Transverse colon (tissue), 4 donors: ENCODE data around the gene CCDC81.

Experiments
- CTCF ChIP-seq, 5 experiments: fragments of 200-600 bp in 3 of 5; fragments of 450-650 bp in 2 of 5; sonication (generic) in 3 of 5; IDR thresholded peaks; 1 replicate in 2 of 5; 2 replicates in 3 of 5; pipeline ENCODE4 v1.5.1; 2016 to 2017; ENCODE audit warnings: antibody characterized with exemption in 5 of 5, inconsistent platforms in 3 of 5, mild to moderate bottlenecking in 2 of 5, moderate library complexity in 1 of 5
- POLR2A ChIP-seq: fragments of 450-650 bp; IDR thresholded peaks from one replicate; pipeline ENCODE4 v1.6.1; 2016; ENCODE audit warnings: antibody characterized with exemption, mild to moderate bottlenecking, moderate library complexity
- POLR2AphosphoS5 ChIP-seq, 3 donors: sonication (generic); formaldehyde crosslinking; IDR thresholded peaks; one replicate each; pipeline ENCODE4 v1.6.1; 2016; ENCODE audit warnings: antibody characterized with exemption in 3 of 3

DNA sequence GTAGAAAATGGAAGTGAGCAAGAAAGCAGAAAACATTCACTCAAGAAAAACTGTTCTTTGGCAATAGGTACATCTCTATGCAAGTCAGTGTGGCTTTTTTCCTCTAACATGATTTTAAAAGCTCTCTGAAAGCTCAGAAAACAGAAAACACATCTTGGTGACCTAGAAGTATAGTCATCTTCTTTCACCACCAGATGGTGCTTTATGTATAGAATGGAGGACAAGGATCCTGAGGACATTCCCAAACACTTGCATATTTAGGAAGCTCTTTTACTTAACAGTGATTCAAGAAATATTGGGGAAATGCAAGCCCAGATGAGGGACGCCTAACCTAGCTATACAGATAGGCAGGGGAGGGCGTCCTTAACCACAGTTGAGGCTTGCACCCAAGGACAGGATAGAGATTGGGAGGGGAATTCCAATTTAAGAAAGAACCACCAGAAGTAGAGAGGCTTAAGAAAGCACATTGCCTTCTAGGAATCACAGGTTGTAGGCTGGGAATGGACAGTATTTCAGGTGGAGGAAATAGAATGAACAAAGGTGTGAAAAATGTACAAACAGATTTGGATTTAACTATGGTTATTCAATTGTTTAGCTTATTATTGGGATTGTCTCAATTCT is 13.8 kb upstream of the CCDC81 start:
- peak in 1 of 5 experiments; percentile 14 for TF ChIP-seq CTCF (IDR thresholded peaks at IDR 0.05)
- no peak for TF ChIP-seq POLR2A
- no peak for TF ChIP-seq POLR2AphosphoS5 (IDR thresholded peaks at IDR 0.05)
